CD4-positive, CD25-positive, alpha-beta regulatory T cell (primary cell): Measurements from ENCODE around the gene CCDC187. TPM values are rescaled to one million over a fixed set of nuclear protein-coding genes. Genes with fewer than 3 reads are reported as not detected.

ENCODE experiments used
- ATAC-seq, 2 donors: fragments of 150-1000 bp; cut with Tn5 transposase; one replicate each; pipeline ENCODE4 v1.10.0; 2021; ENCODE audit warnings: low read depth in 2 of 2, moderate number of reproducible peaks in 2 of 2, moderate library complexity in 1 of 2
- DNase-seq, 3 donors: peaks; one replicate each; pipeline versions ENCODE4 v3.0.0 to v3.0.0-alpha.2; 2012 to 2022; ENCODE audit warnings: mixed read lengths in 1 of 3
- H3K27ac ChIP-seq: one replicate; pipeline ENCODE4 v1.7.0; 2013; ENCODE audit warnings: mild to moderate bottlenecking, low read length; ENCODE audit not compliant: insufficient read depth, poor library complexity, severe bottlenecking
- H3K27me3 ChIP-seq: one replicate; pipeline ENCODE4 v1.7.0; 2013; ENCODE audit warnings: low read length; ENCODE audit not compliant: control insufficient read depth, insufficient read depth
- H3K36me3 ChIP-seq: one replicate; pipeline ENCODE4 v1.7.0; 2013; ENCODE audit warnings: mild to moderate bottlenecking, low read length, moderate library complexity; ENCODE audit not compliant: control insufficient read depth, insufficient read depth
- H3K4me1 ChIP-seq: 2 replicates; pipeline ENCODE4 v1.7.0; 2013; ENCODE audit warnings: mild to moderate bottlenecking, low read length; ENCODE audit not compliant: insufficient read depth, control insufficient read depth, poor library complexity, severe bottlenecking
- H3K4me3 ChIP-seq: one replicate; pipeline ENCODE4 v1.7.0; 2013; ENCODE audit warnings: low read depth, mild to moderate bottlenecking, low read length, moderate library complexity
- H3K9me3 ChIP-seq, 2 experiments: 1 replicate in 1 of 2; 2 replicates in 1 of 2; pipeline ENCODE4 v1.7.0; 2013; ENCODE audit warnings: low read length in 2 of 2, mild to moderate bottlenecking in 1 of 2, moderate library complexity in 1 of 2; ENCODE audit not compliant: control insufficient read depth in 2 of 2
- H3K27ac Mint-ChIP-seq, 3 donors: one replicate each; pipeline ENCODE4 v1.8.0; 2020 to 2022; ENCODE audit warnings: mild to moderate bottlenecking in 3 of 3, mixed read lengths in 3 of 3, moderate library complexity in 2 of 3
- H3K27me3 Mint-ChIP-seq: one replicate; pipeline ENCODE4 v1.8.0; 2022; ENCODE audit warnings: mild to moderate bottlenecking, mixed read lengths
- H3K36me3 Mint-ChIP-seq: one replicate; pipeline ENCODE4 v1.8.0; 2020; ENCODE audit warnings: mixed read lengths
- H3K4me1 Mint-ChIP-seq, 4 donors: one replicate each; pipeline ENCODE4 v1.8.0; 2020 to 2022; ENCODE audit warnings: mixed read lengths in 4 of 4, mild to moderate bottlenecking in 1 of 4
- H3K4me3 Mint-ChIP-seq, 4 donors: one replicate each; pipeline ENCODE4 v1.8.0; 2020 to 2022; ENCODE audit warnings: mild to moderate bottlenecking in 4 of 4, mixed read lengths in 4 of 4, moderate library complexity in 3 of 4
- H3K9me3 Mint-ChIP-seq, 7 donors: one replicate each; pipeline ENCODE4 v1.8.0; 2020 to 2022; ENCODE audit warnings: mixed read lengths in 7 of 7, mild to moderate bottlenecking in 3 of 7, moderate library complexity in 2 of 7
- polyA plus RNA-seq, 4 donors: library from polyadenylated mRNA; unstranded; fragments of 300-500 nt; fragmentation: Illumina TruSeq; gene quantifications; one replicate each; pipeline ENCODE4 v1.2.3, GENCODE V29; 2021
- total RNA-seq: library from RNA; stranded (reverse); gene quantifications from one replicate; pipeline ENCODE4 v1.2.3, GENCODE V29; 2022

The CCDC187 gene
- total and polyA plus RNA-seq, 5 donors from 2014 or later, result not detected

- ATAC-seq (no peak), DNase-seq (no peak)
- peak overlapping the region in 1 of 3 donors; percentile 87 for H3K27ac Mint-ChIP-seq
- H3K36me3 ChIP-seq, result no peaks in the 10 kb centered on the region
- H3K9me3 ChIP-seq, result no peaks in the 10 kb centered on the region
- H3K4me3 Mint-ChIP-seq, result no peak overlapping the region
- H3K4me1 Mint-ChIP-seq, result peaks cover 0 to 2% (median 0%) of the 10 kb centered on the region in 4 donors
- no peaks in the 10 kb centered on the region for H3K27me3 Mint-ChIP-seq
- no peak overlapping the region for H3K27ac ChIP-seq
- H3K4me3 ChIP-seq, result no peak overlapping the region
- H3K27me3 ChIP-seq, result no peaks in the 10 kb centered on the region
- H3K4me1 ChIP-seq, result no peaks in the 10 kb centered on the region
- H3K9me3 Mint-ChIP-seq, result no peaks in the 10 kb centered on the region
- H3K36me3 Mint-ChIP-seq, result no peaks in the 10 kb centered on the region
Measured at GRCh38 chr9:136347472-136348256, 43.8 kb upstream of the CCDC187 start.

- H3K4me3 Mint-ChIP-seq, result no peak overlapping the region
- Histone ChIP-seq H3K27me3 (no peaks in the 10 kb centered on the region), H3K27ac (no peak overlapping the region), H3K36me3 (no peaks in the 10 kb centered on the region), H3K9me3 (no peaks in the 10 kb centered on the region), H3K4me1 (no peaks in the 10 kb centered on the region), H3K4me3 (no peak overlapping the region)
- no peaks in the 10 kb centered on the region for H3K36me3 Mint-ChIP-seq
- no peaks in the 10 kb centered on the region for H3K27me3 Mint-ChIP-seq
- H3K4me1 Mint-ChIP-seq, result peaks cover 0 to 2% (median 0%) of the 10 kb centered on the region in 4 donors
- no peak overlapping the region for H3K27ac Mint-ChIP-seq
- no peaks in the 10 kb centered on the region for H3K9me3 Mint-ChIP-seq
- no peak for DNase-seq
- no peak for ATAC-seq
Measured at GRCh38 chr9:136346927-136347465, 43.1 kb upstream of the CCDC187 start.

- Histone ChIP-seq H3K27ac (no peak overlapping the region), H3K27me3 (no peaks in the 10 kb centered on the region), H3K9me3 (no peaks in the 10 kb centered on the region), H3K4me3 (no peak overlapping the region), H3K36me3 (no peaks in the 10 kb centered on the region), H3K4me1 (no peaks in the 10 kb centered on the region)
- Mint-ChIP-seq H3K27me3 (no peaks in the 10 kb centered on the region), H3K4me1 (peaks cover 0 to 2% (median 0%) of the 10 kb centered on the region in 4 donors), H3K27ac (no peak overlapping the region), H3K9me3 (no peaks in the 10 kb centered on the region), H3K4me3 (no peak overlapping the region), H3K36me3 (no peaks in the 10 kb centered on the region)
- ATAC-seq, result no peak
- DNase-seq, result no peak
Measured at GRCh38 chr9:136346157-136346481, 42.2 kb upstream of the CCDC187 start.

GRCh38 chr9:136345281-136346156 is 41.6 kb upstream of the CCDC187 start:
- no peak for DNase-seq
- H3K36me3 Mint-ChIP-seq, result no peaks in the 10 kb centered on the region
- no peak overlapping the region for H3K4me3 Mint-ChIP-seq
- H3K9me3 Mint-ChIP-seq, result no peaks in the 10 kb centered on the region
- ATAC-seq, result no peak
- no peak overlapping the region for H3K4me3 ChIP-seq
- H3K27me3 ChIP-seq, result no peaks in the 10 kb centered on the region
- no peaks in the 10 kb centered on the region for H3K4me1 ChIP-seq
- H3K36me3 ChIP-seq, result no peaks in the 10 kb centered on the region
- H3K27ac ChIP-seq, result no peak overlapping the region
- H3K9me3 ChIP-seq, result no peaks in the 10 kb centered on the region
- no peak overlapping the region for H3K27ac Mint-ChIP-seq
- peaks cover 0 to 2% (median 0%) of the 10 kb centered on the region in 4 donors for H3K4me1 Mint-ChIP-seq
- no peaks in the 10 kb centered on the region for H3K27me3 Mint-ChIP-seq

GRCh38 chr9:136344544-136345280 is 40.8 kb upstream of the CCDC187 start:
- H3K27ac ChIP-seq, result no peak overlapping the region
- H3K27me3 Mint-ChIP-seq, result no peaks in the 10 kb centered on the region
- H3K4me1 Mint-ChIP-seq, result peaks cover 0 to 2% (median 0%) of the 10 kb centered on the region in 4 donors
- H3K27me3 ChIP-seq, result no peaks in the 10 kb centered on the region
- H3K36me3 Mint-ChIP-seq, result no peaks in the 10 kb centered on the region
- H3K4me3 Mint-ChIP-seq, result no peak overlapping the region
- no peaks in the 10 kb centered on the region for H3K9me3 Mint-ChIP-seq
- DNase-seq, result no peak
- H3K36me3 ChIP-seq, result no peaks in the 10 kb centered on the region
- no peaks in the 10 kb centered on the region for H3K4me1 ChIP-seq
- ATAC-seq, result no peak
- H3K4me3 ChIP-seq, result no peak overlapping the region
- H3K27ac Mint-ChIP-seq, result no peak overlapping the region
- H3K9me3 ChIP-seq, result no peaks in the 10 kb centered on the region

GRCh38 chr9:136343884-136344269 is 40.0 kb upstream of the CCDC187 start:
- Mint-ChIP-seq H3K9me3 (no peaks in the 10 kb centered on the region), H3K36me3 (no peaks in the 10 kb centered on the region), H3K4me3 (no peak overlapping the region), H3K27ac (no peak overlapping the region), H3K27me3 (no peaks in the 10 kb centered on the region), H3K4me1 (peaks cover 0 to 2% (median 0%) of the 10 kb centered on the region in 4 donors)
- Histone ChIP-seq H3K4me1 (no peaks in the 10 kb centered on the region), H3K27me3 (no peaks in the 10 kb centered on the region), H3K4me3 (no peak overlapping the region), H3K36me3 (no peaks in the 10 kb centered on the region), H3K27ac (no peak overlapping the region), H3K9me3 (no peaks in the 10 kb centered on the region)
- ATAC-seq, result no peak
- DNase-seq, result no peak

- no peak for ATAC-seq
Measured at GRCh38 chr9:136343121-136343883, 39.4 kb upstream of the CCDC187 start.

More at GRCh38 chr9:136343121-136343883, 39.4 kb upstream of the CCDC187 start:
- Histone ChIP-seq H3K9me3 (no peaks in the 10 kb centered on the region), H3K27ac (no peak overlapping the region), H3K4me1 (no peaks in the 10 kb centered on the region), H3K36me3 (no peaks in the 10 kb centered on the region), H3K27me3 (no peaks in the 10 kb centered on the region), H3K4me3 (no peak overlapping the region)
- Mint-ChIP-seq H3K4me3 (no peak overlapping the region), H3K4me1 (peaks cover 0 to 2% (median 0%) of the 10 kb centered on the region in 4 donors), H3K9me3 (no peaks in the 10 kb centered on the region), H3K36me3 (no peaks in the 10 kb centered on the region), H3K27me3 (no peaks in the 10 kb centered on the region), H3K27ac (no peak overlapping the region)
- DNase-seq, result no peak
